Measurements from ENCODE around the gene GPR32. TPM values are rescaled to one million over a fixed set of nuclear protein-coding genes. Genes with fewer than 3 reads are reported as not detected.
A peak's percentile ranks its signal among the peaks of the same experiment; 100 is the strongest.

GPR32 gene
- total RNA-seq, 2 donors from 2014 or later, result not detected

- no peak for ATAC-seq
- DNase-seq, result peak; percentile 67 to 84 (median 80)
- peaks cover 61% of the 10 kb centered on the region for H3K4me1 ChIP-seq
These were observed 48.7 kb downstream of the GPR32 start for GRCh38 chr19:50818859-50819472.

DNA sequence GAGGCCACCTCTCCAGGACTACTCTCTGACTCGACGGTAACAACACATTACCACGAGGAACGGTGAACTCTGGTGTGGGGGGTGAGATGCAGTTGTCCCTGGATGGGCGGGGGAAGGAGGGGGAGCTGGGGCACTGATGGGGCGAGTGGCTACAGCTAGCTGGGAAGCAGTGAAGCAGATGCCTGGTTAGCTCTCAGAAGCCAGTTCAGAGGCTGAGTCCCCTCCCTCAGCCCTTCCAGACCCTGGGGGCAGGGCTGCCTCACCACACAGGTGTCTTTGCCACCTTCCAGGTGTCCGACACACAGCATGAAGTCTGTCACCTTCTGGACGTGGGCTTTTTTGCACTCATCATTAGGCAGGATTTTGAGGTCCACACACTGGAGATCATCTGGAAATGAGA, 49.4 kb downstream of the GPR32 start:
- WGBS, 2 donors, result 7 to 25% methylated on average over 7 to 8 of the region's 8 CpGs
- no peak for ATAC-seq
- Histone ChIP-seq H3K4me1 (peaks cover 68% of the 10 kb centered on the region), H3K27me3 (no peaks in the 10 kb centered on the region), H3K36me3 (replicated peaks in 1 of 2; ENCODE audit: insufficient read depth in 1 of 2, low read depth in 2 of 2) (no peaks in the 10 kb centered on the region), H3K4me3 (peak overlapping the region; percentile 27 to 65), H3K27ac (peak overlapping the region; percentile 75 to 92 (median 82)), H3K9me3 (no peaks in the 10 kb centered on the region)
- DNase-seq, result peak in 1 of 4 donors; percentile 23
- intact Hi-C loops (cut with DNase I), result no loop called here
- TF ChIP-seq CTCF (IDR thresholded peaks at IDR 0.05), result no peak

More at GRCh38 chr19:50818859-50819472, 48.7 kb downstream of the GPR32 start:
- no peak for TF ChIP-seq CTCF (IDR thresholded peaks at IDR 0.05)
- TF ChIP-seq POLR2A (IDR thresholded peaks at IDR 0.05), result peak in 2 of 3 donors; percentile 16 to 31
- Histone ChIP-seq H3K27ac (peak overlapping the region; percentile 75 to 92 (median 82)), H3K36me3 (replicated peaks in 1 of 2; ENCODE audit: insufficient read depth in 1 of 2, low read depth in 2 of 2) (no peaks in the 10 kb centered on the region), H3K4me3 (peak overlapping the region in 1 of 2 donors; percentile 65), H3K27me3 (no peaks in the 10 kb centered on the region), H3K9me3 (no peaks in the 10 kb centered on the region)
- 34 to 36% methylated on average over 6 to 12 of the region's 12 CpGs for WGBS, 2 donors
- intact Hi-C loops (cut with DNase I), result no loop called here

- DNase-seq, result peak in 1 of 4 donors; percentile 35
- no peak for ATAC-seq
- no peaks in the 10 kb centered on the region for H3K27me3 ChIP-seq
- H3K4me1 ChIP-seq, result peaks cover 72% of the 10 kb centered on the region
- H3K27ac ChIP-seq, result peak overlapping the region; percentile 75 to 92 (median 82)
- intact Hi-C loops (cut with DNase I), result no loop called here
- WGBS, 2 donors, result 1 to 2% methylated on average over 6 to 15 of the region's 15 CpGs
- no peaks in the 10 kb centered on the region for H3K9me3 ChIP-seq
- no peaks in the 10 kb centered on the region for H3K36me3 ChIP-seq (replicated peaks in 1 of 2; ENCODE audit: insufficient read depth in 1 of 2, low read depth in 2 of 2)
- TF ChIP-seq CTCF (IDR thresholded peaks at IDR 0.05) (no peak), POLR2A (IDR thresholded peaks at IDR 0.05) (no peak)
- H3K4me3 ChIP-seq, result peak overlapping the region; percentile 27 to 65
These were observed 49.8 kb downstream of the GPR32 start for GRCh38 chr19:50820086-50820485.

DNA sequence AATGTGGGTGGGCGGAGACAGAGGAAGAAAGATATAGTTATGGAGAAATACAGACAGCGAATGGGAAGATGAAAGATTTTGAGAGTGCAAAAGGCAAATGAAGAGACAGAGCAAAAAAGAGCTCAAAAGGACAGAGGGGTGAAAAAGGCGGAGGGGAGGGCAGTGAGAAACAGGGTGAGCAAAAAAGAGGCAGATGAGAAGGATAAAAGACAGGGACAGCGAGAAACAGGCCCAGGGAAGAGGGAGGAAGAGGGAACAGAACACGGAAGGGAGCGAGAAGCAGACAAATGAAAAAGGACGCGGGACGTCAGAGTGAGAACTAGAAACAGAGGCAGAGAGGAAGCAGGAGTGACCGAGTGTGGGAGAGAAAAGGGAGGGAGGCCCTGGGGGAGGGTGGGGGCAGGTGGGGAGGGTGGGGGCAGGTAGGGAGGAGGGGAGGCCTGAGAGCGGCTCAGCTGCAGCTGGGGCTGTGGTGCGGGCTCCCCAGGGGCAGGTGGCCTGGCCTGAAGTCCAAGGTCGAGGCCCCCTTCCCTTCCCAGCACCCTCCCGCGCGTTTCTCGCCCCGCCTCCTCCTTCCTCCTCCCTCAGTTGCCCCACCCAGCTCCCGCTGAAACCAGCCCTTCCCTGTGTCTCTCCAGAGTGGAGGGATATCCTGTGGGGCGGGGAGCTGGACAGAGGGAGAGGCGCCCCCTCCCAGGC, 50.4 kb downstream of the GPR32 start:
- H3K9me3 ChIP-seq, result no peaks in the 10 kb centered on the region
- 2 to 3% methylated on average over 17 of the region's 21 CpGs for WGBS, 2 donors
- H3K36me3 ChIP-seq (replicated peaks in 1 of 2; ENCODE audit: insufficient read depth in 1 of 2, low read depth in 2 of 2), result no peaks in the 10 kb centered on the region
- intact Hi-C loops (cut with DNase I), result no loop called here
- H3K27ac ChIP-seq, result peak overlapping the region; percentile 78 to 92 (median 83)
- ATAC-seq (peak; percentile 67), DNase-seq (peak; percentile 90 to 95 (median 92))
- peak; percentile 46 to 83 (median 60) for TF ChIP-seq POLR2A (IDR thresholded peaks at IDR 0.05)
- no peak for TF ChIP-seq CTCF (IDR thresholded peaks at IDR 0.05)
- peak overlapping the region; percentile 27 to 65 for H3K4me3 ChIP-seq
- H3K27me3 ChIP-seq, result no peaks in the 10 kb centered on the region
- peaks cover 78% of the 10 kb centered on the region for H3K4me1 ChIP-seq

All from body of pancreas (tissue), 4 donors.